GM21360 (cell line): ENCODE measurements around the gene FGFR3.

Experiments used
- ATAC-seq: cut with Tn5 transposase; IDR thresholded peaks from one replicate; pipeline ENCODE4 v1.9.1; 2021; ENCODE audit warnings: mild to moderate bottlenecking, moderate library complexity; ENCODE audit not compliant: unreplicated experiment

FGFR3 gene

GRCh38 chr4:1769692-1770091 is 23.4 kb upstream of the FGFR3 start:
- ATAC-seq, result no peak

GRCh38 chr4:1770245-1770644 is 22.8 kb upstream of the FGFR3 start:
- ATAC-seq, result no peak

- no peak for ATAC-seq
These were observed 22.3 kb upstream of the FGFR3 start for GRCh38 chr4:1770791-1771231.

DNA sequence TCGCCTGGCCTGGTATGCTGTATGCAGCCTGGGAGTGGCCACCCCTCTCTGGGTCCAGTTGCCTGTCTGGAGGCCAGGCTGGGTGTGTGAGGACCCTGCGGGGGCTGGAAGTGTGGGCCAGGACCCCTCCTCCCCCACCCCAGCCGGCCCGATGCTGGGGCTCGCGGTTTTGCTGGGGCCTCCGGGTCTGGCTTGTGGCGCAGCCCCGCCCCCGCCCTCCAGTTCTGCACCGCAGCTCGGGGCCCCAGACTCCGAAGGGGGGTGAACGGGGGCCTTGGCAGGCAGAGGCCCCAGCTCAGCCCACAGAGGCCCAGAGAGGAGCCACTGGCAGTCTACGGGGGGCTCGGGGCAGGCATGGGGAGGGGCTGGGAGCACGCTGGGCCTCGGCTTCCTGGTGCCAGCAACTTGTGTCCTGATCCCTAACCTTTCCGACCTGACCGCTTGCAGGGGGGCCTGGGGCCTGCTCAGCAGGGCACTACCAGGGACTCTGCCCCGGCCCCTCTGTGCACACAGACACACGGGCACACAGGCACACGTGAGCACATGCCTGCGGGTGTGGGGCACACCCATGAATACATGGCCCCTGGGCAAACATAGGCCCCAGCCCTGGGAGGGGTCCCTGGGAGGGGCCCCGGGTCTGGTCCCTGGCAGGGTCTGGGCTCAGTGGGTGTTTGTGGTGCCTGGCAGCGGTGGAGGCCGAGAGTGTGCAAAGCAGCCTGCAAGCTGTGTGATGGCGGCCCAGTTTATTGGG is 21.4 kb upstream of the FGFR3 start:
- no peak for ATAC-seq

DNA sequence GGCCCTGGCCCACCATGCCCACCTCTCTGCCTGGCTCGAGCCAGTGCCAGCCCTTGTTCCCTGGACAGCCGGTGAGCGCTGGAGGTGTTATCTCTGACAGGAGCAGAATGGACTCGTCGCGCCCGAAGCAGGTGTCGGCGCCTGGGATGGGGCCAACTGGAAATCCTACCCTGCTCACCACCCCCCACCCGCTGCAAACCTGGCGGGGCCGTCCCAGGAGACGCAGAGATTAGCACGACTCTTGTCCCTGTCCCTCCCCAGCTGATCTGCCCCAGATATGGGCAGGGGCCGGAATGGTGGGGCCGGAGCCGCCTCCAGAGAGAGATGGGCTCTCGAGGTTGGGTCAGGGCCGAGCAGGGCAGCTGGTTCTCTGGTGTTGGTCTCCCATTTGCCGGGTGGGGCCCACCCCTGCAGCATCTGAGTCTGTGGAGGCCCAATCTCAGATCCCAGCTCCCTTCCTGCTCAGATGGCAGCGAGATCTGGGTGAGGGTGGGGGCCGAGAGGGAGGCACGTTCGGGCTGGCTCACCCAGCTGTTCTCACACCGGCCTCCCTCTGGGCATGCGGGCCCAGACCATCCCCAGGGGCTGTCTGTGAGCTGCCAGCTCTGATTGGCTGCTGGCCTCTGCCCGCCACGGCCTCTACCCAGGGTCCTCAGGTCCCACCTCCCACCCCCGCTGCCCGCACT is 20.1 kb upstream of the FGFR3 start:
- no peak for ATAC-seq

- ATAC-seq, result no peak
These were observed 19.3 kb upstream of the FGFR3 start for GRCh38 chr4:1773754-1774153.

- no peak for ATAC-seq
These were observed 17.2 kb upstream of the FGFR3 start for GRCh38 chr4:1775731-1776500.

DNA sequence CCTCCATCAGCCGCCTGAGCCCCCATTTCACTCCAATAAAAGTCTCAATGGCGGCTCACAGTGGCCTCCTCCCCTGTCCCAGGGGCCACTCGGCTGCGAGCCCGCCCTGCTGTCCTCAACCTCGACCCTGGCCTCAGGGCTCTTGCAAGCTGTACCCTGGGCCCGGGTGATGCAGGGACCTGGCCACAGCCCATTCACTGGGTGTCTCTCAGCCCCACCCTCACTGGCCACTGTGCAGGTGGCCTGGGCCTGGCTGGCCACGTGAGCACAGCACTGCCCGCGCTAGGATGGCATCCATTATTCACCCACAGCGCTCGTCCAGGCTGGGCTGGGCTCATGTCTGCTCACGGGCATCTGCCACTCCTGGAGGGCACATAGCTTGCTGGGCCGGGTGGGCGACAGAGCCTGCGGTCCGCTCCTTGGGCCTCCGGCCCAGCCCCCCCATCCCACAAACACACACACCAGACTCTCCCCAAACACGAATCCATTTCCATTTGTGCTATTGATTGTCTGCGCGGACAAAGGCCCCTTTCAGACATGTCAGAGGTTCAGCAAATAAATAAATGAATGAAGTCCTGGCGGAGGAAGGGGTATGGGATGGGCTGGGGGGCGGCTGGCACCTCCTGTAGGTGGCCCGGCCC is 16.5 kb upstream of the FGFR3 start:
- no peak for ATAC-seq

GRCh38 chr4:1777822-1778641 is 15.1 kb upstream of the FGFR3 start:
- ATAC-seq, result no peak

- no peak for ATAC-seq
These were observed 14.3 kb upstream of the FGFR3 start for GRCh38 chr4:1778642-1779392.

DNA sequence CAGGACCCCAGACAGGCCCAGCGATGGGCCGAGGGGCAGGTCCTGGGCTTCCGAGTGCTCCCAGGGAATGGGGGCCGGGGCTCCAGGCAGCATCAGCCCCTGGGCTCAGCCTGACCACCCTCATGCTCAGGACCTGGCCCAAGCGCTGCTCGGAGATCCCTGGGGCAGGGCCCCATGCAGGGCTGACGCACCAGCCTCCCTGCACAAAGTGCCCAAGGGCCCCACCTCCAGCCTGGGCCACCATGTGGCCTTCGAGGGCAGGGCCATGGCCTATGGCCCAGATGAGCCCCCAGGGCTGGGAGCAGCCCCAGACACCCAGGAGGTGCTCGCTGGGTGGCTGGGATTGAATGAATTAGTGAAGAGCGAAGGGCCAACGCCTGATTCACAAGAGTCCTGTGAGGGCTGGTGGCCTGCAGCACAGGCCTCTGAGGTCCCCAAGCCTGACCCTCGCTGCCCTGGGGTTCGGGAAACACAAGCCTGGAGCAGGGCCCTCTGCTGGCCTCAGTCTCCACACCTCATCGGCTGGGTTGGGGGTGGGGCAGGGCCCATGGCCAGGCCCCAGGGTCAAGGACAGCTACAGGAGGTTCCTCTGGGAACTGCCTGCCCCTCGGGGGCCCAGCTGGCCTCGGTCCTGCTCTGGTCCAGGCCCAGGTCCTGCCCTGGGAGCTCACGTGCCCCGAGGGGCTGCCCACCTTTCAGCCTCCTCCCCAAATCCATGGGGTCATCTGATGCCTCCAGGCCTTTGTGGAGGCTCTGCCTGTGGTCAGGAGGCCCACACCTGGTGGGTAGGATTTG is 13.3 kb upstream of the FGFR3 start:
- ATAC-seq, result no peak

GRCh38 chr4:1780435-1780834 is 12.7 kb upstream of the FGFR3 start:
- no peak for ATAC-seq

DNA sequence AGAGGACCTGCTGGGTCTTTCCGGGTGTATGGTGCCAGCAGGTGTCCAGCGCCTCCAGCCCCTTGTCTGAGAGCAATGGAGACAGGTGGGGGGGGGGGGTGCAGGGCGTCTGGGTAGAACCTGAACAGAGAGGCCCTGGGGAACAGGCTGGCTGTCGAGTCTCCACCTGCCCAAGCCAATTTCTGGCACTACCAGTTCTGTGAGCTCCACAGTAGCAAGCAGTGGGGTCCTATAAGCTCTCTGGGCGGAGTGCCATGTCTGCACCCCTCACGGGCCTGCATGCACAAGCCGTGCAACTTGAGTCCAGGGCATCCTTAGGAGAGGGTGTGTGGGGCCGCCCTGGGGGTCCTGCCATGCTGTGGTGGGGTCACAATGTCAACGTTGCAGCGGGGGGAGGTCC is 10.1 kb upstream of the FGFR3 start:
- no peak for ATAC-seq

GRCh38 chr4:1783970-1784369 is 9.1 kb upstream of the FGFR3 start:
- ATAC-seq, result no peak

GRCh38 chr4:1784395-1784788 is 8.7 kb upstream of the FGFR3 start:
- no peak for ATAC-seq

DNA sequence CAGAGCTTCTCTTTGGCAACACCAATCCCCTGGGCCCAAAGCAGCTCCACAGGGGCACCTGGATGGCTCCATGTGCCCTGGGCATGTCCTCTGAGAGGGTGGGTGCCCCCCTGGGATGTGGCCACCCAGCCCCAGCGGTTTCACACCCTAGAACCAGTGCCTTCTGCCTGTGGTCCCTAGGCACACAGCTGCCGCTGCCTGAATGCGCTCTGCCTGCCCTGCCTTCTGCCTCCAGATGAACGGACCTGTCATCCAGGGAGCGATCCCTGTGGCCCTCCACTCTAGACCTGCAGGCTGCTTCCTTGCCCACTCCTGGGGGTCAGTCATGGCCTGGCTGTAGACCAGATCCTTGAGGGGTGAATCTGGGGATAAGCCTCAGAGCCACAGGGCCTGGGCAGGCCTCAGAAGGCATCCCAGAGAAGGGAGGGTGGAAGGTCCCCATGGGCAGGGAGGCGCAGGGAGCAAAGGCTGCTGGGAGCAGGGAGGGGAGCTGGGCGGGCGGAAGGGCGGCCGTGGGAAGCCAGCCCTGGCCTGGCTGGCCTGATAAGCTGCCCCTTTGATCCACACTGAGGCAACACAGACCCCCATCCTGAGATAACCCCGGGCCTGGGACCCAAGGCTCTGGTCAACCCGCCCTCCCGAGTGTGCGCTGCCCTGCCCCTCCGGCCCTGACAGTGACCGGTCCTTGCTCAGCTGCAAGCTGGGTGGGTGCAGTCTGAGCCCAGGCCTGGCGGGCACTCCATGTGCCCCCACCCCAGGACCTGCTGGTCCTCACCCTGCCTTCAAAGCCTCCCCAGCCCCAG is 8.1 kb upstream of the FGFR3 start:
- no peak for ATAC-seq

DNA sequence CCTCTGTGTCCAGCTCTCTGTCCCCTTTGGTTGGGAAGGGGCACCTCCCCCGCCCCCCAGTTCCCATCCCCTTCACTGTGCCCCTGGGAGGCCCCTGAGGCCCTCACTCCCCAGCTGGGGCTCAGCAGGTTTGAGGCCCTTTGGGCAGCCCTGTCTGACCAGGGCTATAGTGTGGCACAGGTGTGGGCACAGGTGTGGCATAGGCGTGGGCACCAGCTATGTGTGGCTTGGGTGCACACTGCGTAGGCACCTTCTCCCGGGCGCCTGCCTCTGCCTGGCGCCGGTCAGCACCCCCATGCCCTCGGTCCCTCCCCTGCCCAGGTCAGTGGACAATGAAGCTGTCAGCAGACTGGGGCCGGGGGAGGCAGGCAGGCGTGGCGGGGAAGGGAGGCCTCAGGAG is 7.5 kb upstream of the FGFR3 start:
- no peak for ATAC-seq
